OCI-LY3 (cell line): ENCODE data around the gene CCL26.

Experiments used
- EZH2phosphoT487 ChIP-seq: fragments of 200-600 bp; shearing (Covaris generic); IDR thresholded peaks from 2 replicates; pipeline ENCODE4 v1.6.1; 2018; ENCODE audit warnings: antibody characterized with exemption, mixed run types, low read depth
- TF ChIP-seq, protein P1 (sequence below): fragments of 200-600, 300-600 bp; sonication (generic); IDR thresholded peaks from 2 replicates; pipeline ENCODE4 v1.5.1; 2014; ENCODE audit warnings: antibody characterized with exemption, low read length, low read depth

DNA sequence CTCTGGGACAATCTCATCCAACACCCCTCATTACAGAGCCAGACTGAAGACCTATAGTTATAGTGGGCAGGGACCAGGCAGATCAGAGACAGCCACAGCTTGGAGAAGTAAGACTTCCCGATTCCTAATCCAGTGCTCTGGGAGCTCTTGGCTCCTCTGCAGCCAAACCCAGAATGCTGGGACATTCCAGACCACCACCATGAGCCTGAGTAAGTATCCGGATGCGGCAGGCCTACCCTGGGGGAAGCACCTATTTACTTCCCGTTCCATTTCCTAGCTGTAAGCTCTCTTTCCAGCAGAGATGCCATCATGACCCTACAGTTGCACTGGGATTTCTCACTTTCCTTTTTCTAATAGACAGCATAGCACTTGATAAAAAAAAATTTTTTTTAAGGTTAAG lies 49.6 kb downstream of the CCL26 start:
- TF ChIP-seq, protein P1, sequence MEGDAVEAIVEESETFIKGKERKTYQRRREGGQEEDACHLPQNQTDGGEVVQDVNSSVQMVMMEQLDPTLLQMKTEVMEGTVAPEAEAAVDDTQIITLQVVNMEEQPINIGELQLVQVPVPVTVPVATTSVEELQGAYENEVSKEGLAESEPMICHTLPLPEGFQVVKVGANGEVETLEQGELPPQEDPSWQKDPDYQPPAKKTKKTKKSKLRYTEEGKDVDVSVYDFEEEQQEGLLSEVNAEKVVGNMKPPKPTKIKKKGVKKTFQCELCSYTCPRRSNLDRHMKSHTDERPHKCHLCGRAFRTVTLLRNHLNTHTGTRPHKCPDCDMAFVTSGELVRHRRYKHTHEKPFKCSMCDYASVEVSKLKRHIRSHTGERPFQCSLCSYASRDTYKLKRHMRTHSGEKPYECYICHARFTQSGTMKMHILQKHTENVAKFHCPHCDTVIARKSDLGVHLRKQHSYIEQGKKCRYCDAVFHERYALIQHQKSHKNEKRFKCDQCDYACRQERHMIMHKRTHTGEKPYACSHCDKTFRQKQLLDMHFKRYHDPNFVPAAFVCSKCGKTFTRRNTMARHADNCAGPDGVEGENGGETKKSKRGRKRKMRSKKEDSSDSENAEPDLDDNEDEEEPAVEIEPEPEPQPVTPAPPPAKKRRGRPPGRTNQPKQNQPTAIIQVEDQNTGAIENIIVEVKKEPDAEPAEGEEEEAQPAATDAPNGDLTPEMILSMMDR, result no peak
- no peak for TF ChIP-seq EZH2phosphoT487
